H1 (cell line): ENCODE data around the gene SLC9C1. TPM values are rescaled to one million over a fixed set of nuclear protein-coding genes. Genes with fewer than 3 reads are reported as not detected.

Source experiments
- ASH2L ChIP-seq: fragments of 200-600, 300-600 bp; sonication (generic); IDR thresholded peaks from one replicate; pipeline ENCODE4 v1.7.1; 2017; ENCODE audit warnings: low read length
- CHD7 ChIP-seq: fragments of 300-600 bp; sonication (generic); IDR thresholded peaks from 2 replicates; pipeline ENCODE4 v1.7.1; 2012; ENCODE audit warnings: low read length, moderate library complexity, mild to moderate bottlenecking, inconsistent platforms; ENCODE audit not compliant: insufficient replicate concordance
- GABPA ChIP-seq: IDR thresholded peaks from 2 replicates; pipeline ENCODE4 v1.6.1; 2011; ENCODE audit warnings: mild to moderate bottlenecking, low read length, moderate library complexity, borderline replicate concordance; ENCODE audit not compliant: insufficient read depth
- GTF2F1 ChIP-seq: IDR thresholded peaks from 2 replicates; pipeline ENCODE4 v1.6.1; 2012; ENCODE audit warnings: low read depth, low read length, improper control_type of control experiment, borderline replicate concordance
- MAFK ChIP-seq: IDR thresholded peaks from 2 replicates; pipeline ENCODE4 v1.6.1; 2012; ENCODE audit warnings: low read depth, mild to moderate bottlenecking, improper control_type of control experiment, low read length
- RNF2 ChIP-seq: fragments of 200-900, 300-1000 bp; sonication (generic); IDR thresholded peaks from 2 replicates; pipeline ENCODE4 v1.7.1; 2016; ENCODE audit warnings: borderline replicate concordance, low read depth, mild to moderate bottlenecking, antibody characterized with exemption, low read length; ENCODE audit not compliant: poor library complexity, severe bottlenecking; ENCODE audit errors: missing control alignments
- RXRA ChIP-seq: IDR thresholded peaks from 2 replicates; pipeline ENCODE4 v1.6.1; 2011; ENCODE audit warnings: low read depth, mild to moderate bottlenecking, low read length, moderate library complexity; ENCODE audit not compliant: insufficient read depth
- SP1 ChIP-seq: IDR thresholded peaks from 2 replicates; pipeline ENCODE4 v1.6.1; 2011; ENCODE audit warnings: low read depth, low read length
- SUZ12 ChIP-seq: fragments of 200-600 bp; sonication (generic); IDR thresholded peaks from 2 replicates; pipeline ENCODE4 v1.6.1; 2012; ENCODE audit warnings: mild to moderate bottlenecking, inconsistent platforms, low read length, moderate library complexity, mixed read lengths
- YY1 ChIP-seq: IDR thresholded peaks from 2 replicates; pipeline ENCODE4 v1.6.1; 2011; ENCODE audit warnings: low read depth, mild to moderate bottlenecking, low read length
- polyA plus RNA-seq, 7 experiments: library from polyadenylated mRNA; depleted of rRNA in 3 of 7; stranded (reverse) in 5 of 7; unstranded in 2 of 7; fragments of >200 nt in 5 of 7; fragments of 200-250 nt in 2 of 7; gene quantifications; 1 replicate in 5 of 7; 2 replicates in 1 of 7; 4 replicates in 1 of 7; pipeline versions ENCODE4 v1.2.1 to v1.2.3, GENCODE V29; 2011 to 2013; ENCODE audit warnings: missing spikeins in 2 of 7, mixed read lengths in 2 of 7
- total RNA-seq: library from RNA; stranded (reverse); fragmentation: NEBNext Ultra II Directional; extraction: Animal tissue kit (Norgen Biotek cat#: 25700); gene quantifications from 2 replicates; pipeline ENCODE4 v1.2.1, GENCODE V29; 2021

Gene SLC9C1
- total and polyA plus RNA-seq, 2 of the 8 experiments (the other 6 are each of a cell fraction or from before 2014, with no cell fraction given), result 0.15 to 0.24 TPM

- TF ChIP-seq RNF2 (no peak), ASH2L (no peak), MAFK (no peak), GABPA (no peak), SP1 (no peak), GTF2F1 (no peak), CHD7 (no peak), RXRA (no peak), YY1 (no peak), SUZ12 (no peak)
These were observed 159.5 kb downstream of the SLC9C1 start (continued) for GRCh38 chr3:112134335-112135124.
